Measurements from ENCODE around the gene INS. TPM values are rescaled to one million over a fixed set of nuclear protein-coding genes. Genes with fewer than 3 reads are reported as not detected.
A peak's percentile ranks its signal among the peaks of the same experiment; 100 is the strongest.

The INS gene
- total RNA-seq, 6 experiments from 2014 or later, result not detected

- Mint-ChIP-seq H3K4me1 (ENCODE audit: low read depth) (no peaks in the 10 kb centered on the region), H3K27me3 (ENCODE audit: insufficient read depth) (peaks cover 4% of the 10 kb centered on the region), H3K4me3 (no peak overlapping the region), H3K27ac (no peak overlapping the region), H3K36me3 (ENCODE audit: low read depth) (no peaks in the 10 kb centered on the region), H3K9me3 (no peaks in the 10 kb centered on the region)
- no peak for TF ChIP-seq CTCF (IDR thresholded peaks at IDR 0.05)
- no peak for DNase-seq
These were observed 1.2 kb downstream of the INS start for GRCh38 chr11:2159536-2160413.

- H3K27me3 Mint-ChIP-seq (ENCODE audit: insufficient read depth), result peaks cover 4% of the 10 kb centered on the region
- TF ChIP-seq CTCF (IDR thresholded peaks at IDR 0.05), result no peak
- no peak for DNase-seq
- H3K9me3 Mint-ChIP-seq, result no peaks in the 10 kb centered on the region
- H3K4me1 Mint-ChIP-seq (ENCODE audit: low read depth), result no peaks in the 10 kb centered on the region
- H3K36me3 Mint-ChIP-seq (ENCODE audit: low read depth), result no peaks in the 10 kb centered on the region
- H3K27ac Mint-ChIP-seq, result no peak overlapping the region
- no peak overlapping the region for H3K4me3 Mint-ChIP-seq
These were observed 2.0 kb downstream of the INS start for GRCh38 chr11:2158966-2159365.

- no peak for DNase-seq
- no peaks in the 10 kb centered on the region for H3K36me3 Mint-ChIP-seq (ENCODE audit: low read depth)
- TF ChIP-seq CTCF (IDR thresholded peaks at IDR 0.05), result no peak
- H3K27me3 Mint-ChIP-seq (ENCODE audit: insufficient read depth), result peaks cover 10% of the 10 kb centered on the region
- no peaks in the 10 kb centered on the region for H3K9me3 Mint-ChIP-seq
- no peak overlapping the region for H3K4me3 Mint-ChIP-seq
- H3K4me1 Mint-ChIP-seq (ENCODE audit: low read depth), result no peaks in the 10 kb centered on the region
- no peak overlapping the region for H3K27ac Mint-ChIP-seq
These were observed 2.7 kb downstream of the INS start for GRCh38 chr11:2158296-2158737.

GRCh38 chr11:2157294-2158040, 3.5 kb downstream of the INS start:
- peaks cover 8% of the 10 kb centered on the region for H3K27me3 Mint-ChIP-seq (ENCODE audit: insufficient read depth)
- no peaks in the 10 kb centered on the region for H3K9me3 Mint-ChIP-seq
- no peak for DNase-seq
- no peak overlapping the region for H3K27ac Mint-ChIP-seq
- no peak overlapping the region for H3K4me3 Mint-ChIP-seq
- no peak for TF ChIP-seq CTCF (IDR thresholded peaks at IDR 0.05)
- H3K36me3 Mint-ChIP-seq (ENCODE audit: low read depth), result no peaks in the 10 kb centered on the region
- H3K4me1 Mint-ChIP-seq (ENCODE audit: low read depth), result no peaks in the 10 kb centered on the region

- H3K27me3 Mint-ChIP-seq (ENCODE audit: insufficient read depth), result peaks cover 8% of the 10 kb centered on the region
- peak; percentile 90 for TF ChIP-seq CTCF (IDR thresholded peaks at IDR 0.05)
These were observed 4.4 kb downstream of the INS start for GRCh38 chr11:2156416-2157182.

More at GRCh38 chr11:2156416-2157182, 4.4 kb downstream of the INS start:
- Mint-ChIP-seq H3K4me1 (ENCODE audit: low read depth) (no peaks in the 10 kb centered on the region), H3K27ac (no peak overlapping the region), H3K4me3 (no peak overlapping the region), H3K9me3 (no peaks in the 10 kb centered on the region), H3K36me3 (ENCODE audit: low read depth) (no peaks in the 10 kb centered on the region)
- DNase-seq, result peak; percentile 45

Measured in HFFc6 (cell line).